Measurements from ENCODE around the gene PAM. TPM values are rescaled to one million over a fixed set of nuclear protein-coding genes. Genes with fewer than 3 reads are reported as not detected.

Gene PAM
- total and polyA plus RNA-seq, 2 of the 13 experiments (the other 11 are each of a cell fraction or from before 2014, with no cell fraction given), result 20.2 to 79.1 TPM

- Histone ChIP-seq H4K20me1 (ENCODE audit: insufficient read depth, low read length) (no peaks in the 10 kb centered on the region), H3K4me2 (ENCODE audit: low read depth, low read length) (peak overlapping the region; percentile 95), H3K4me1 (ENCODE audit: insufficient read depth, low read length) (peaks cover 26% of the 10 kb centered on the region), H3K79me2 (ENCODE audit: insufficient read depth, low read length) (peaks cover 2% of the 10 kb centered on the region), H3K4me3 (replicated peaks in 1 of 3; ENCODE audit: insufficient read depth in 1 of 3, low read depth in 2 of 3, low read length in 3 of 3) (peak overlapping the region; percentile 85 to 88 (median 87)), H3K27me3 (ENCODE audit: control insufficient read depth in 1 of 2, insufficient read depth in 2 of 2, low read length in 2 of 2) (peaks cover 1 to 16% of the 10 kb centered on the region in 2 experiments; a peak in 4 of 5 replicates), H3K9me3 (ENCODE audit: low read length) (no peaks in the 10 kb centered on the region), H3K36me3 (replicated peaks in 1 of 2; ENCODE audit: control insufficient read depth in 1 of 2, insufficient read depth in 2 of 2, low read length in 2 of 2) (no peaks in the 10 kb centered on the region), H3K27ac (ENCODE audit: extremely low read length, insufficient read depth, low read length) (peak overlapping the region; percentile 40), H3K9ac (ENCODE audit: insufficient read depth, low read depth, low read length) (peak overlapping the region; percentile 71), H2AFZ (ENCODE audit: low read length) (peak overlapping the region; percentile 68)
- TSS peak; percentile 86 for BruUV-seq (replicated peaks)
- 2% methylated on average over 22 of the region's 29 CpGs for WGBS (ENCODE audit: low lambda C conversion rate)
- ATAC-seq, result peak; percentile 70
- DNase-seq (ENCODE audit: low spot score), result peak; percentile 76
- intact Hi-C loops (cut with micrococcal nuclease; ENCODE audit: unreplicated experiment) (loop anchor here (10.0 kb wide), 1 partner anchor 359 kb away; no protein-coding TSS in a partner anchor), in situ Hi-C loops (cut with HindIII; ENCODE audit: extremely low pct_ligation_motif_present, low pct_unique_long_range_greater_than_20kb) (no loop called here)
- ChIA-PET POLR2A (interaction anchor here (2.3 kb wide), 1 partner anchor 364 kb away, joined by 15 read pairs; the partner anchor contains the start of genes GIN1 and PPIP5K2), CTCF (ENCODE audit: low intra/inter-chr PET ratio, low total read pairs) (no interaction called here)
- FAIRE-seq, result peak; percentile 18
- TF ChIP-seq HCFC1 (IDR thresholded peaks at IDR 0.05; ENCODE audit: low read depth, low read length) (no peak), HMG20B (CRISPR knock-in tag; conservative IDR thresholded peaks at IDR 0.05) (no peak), TEAD2 (CRISPR knock-in tag; IDR thresholded peaks at IDR 0.05) (no peak), ZNF329 (CRISPR knock-in tag; IDR thresholded peaks at IDR 0.05; ENCODE audit: low read depth) (no peak), MYPOP (CRISPR knock-in tag; IDR thresholded peaks at IDR 0.05) (0 out of 2 replicates have a peak, but pooled peaks have one; percentile 18), TP53 (CRISPR knock-in tag; conservative IDR thresholded peaks at IDR 0.05) (no peak), ZNF552 (CRISPR knock-in tag; IDR thresholded peaks at IDR 0.05; ENCODE audit: borderline replicate concordance) (no peak), ZFAT (CRISPR knock-in tag; conservative IDR thresholded peaks at IDR 0.05) (no peak), CENPX (CRISPR knock-in tag; IDR thresholded peaks at IDR 0.05) (no peak), ZNF501 (CRISPR knock-in tag; IDR thresholded peaks at IDR 0.05) (peak; percentile 57; the same call in 1 of the 2 replicates), ZNF615 (CRISPR knock-in tag; IDR thresholded peaks at IDR 0.05; ENCODE audit: borderline replicate concordance) (no peak), ZNF383 (CRISPR knock-in tag; IDR thresholded peaks at IDR 0.05; ENCODE audit: borderline replicate concordance) (no peak), ZNF761 (CRISPR knock-in tag; conservative IDR thresholded peaks at IDR 0.05) (no peak), PHF21A (CRISPR knock-in tag; IDR thresholded peaks at IDR 0.05) (peak; percentile 64; the same call in 1 of the 2 replicates), NFE2L2 (IDR thresholded peaks at IDR 0.05; ENCODE audit: low read length) (no peak), THAP9 (CRISPR knock-in tag; IDR thresholded peaks at IDR 0.05; ENCODE audit: borderline replicate concordance) (no peak), ZNF121 (CRISPR knock-in tag; IDR thresholded peaks at IDR 0.05) (no peak), POLR2G (IDR thresholded peaks at IDR 0.05; ENCODE audit: low read depth, low read length) (peak; percentile 43), HDAC1 (CRISPR knock-in tag; IDR thresholded peaks at IDR 0.05) (peak; percentile 58), ZNF503 (CRISPR knock-in tag; IDR thresholded peaks at IDR 0.05) (no peak)
These were observed 724 bp downstream of the PAM start for GRCh38 chr5:102755686-102756371.
